T-helper 2 cell treated with Interferon-gamma antibody and Interleukin-4, amounts not matched to agents 5 μg/mL and 100 μg/mL, for 36 hours (primary cell): ENCODE measurements around the gene EMSY.
A peak's percentile ranks its signal among the peaks of the same experiment; 100 is the strongest.
"Not testable (repeated sequence)": the region's sequence is repeated elsewhere in the genome, so short reads cannot be mapped to it uniquely, and the experiment has no call there.

Experiments
- DNase-seq: peaks from one replicate; pipeline ENCODE4 v3.0.0; 2021; ENCODE audit warnings: low spot score
- H3K27ac Mint-ChIP-seq: one replicate; pipeline ENCODE4 v1.8.0; 2021; ENCODE audit warnings: mild to moderate bottlenecking, mixed read lengths
- H3K27me3 Mint-ChIP-seq: one replicate; pipeline ENCODE4 v1.8.0; 2021; ENCODE audit warnings: low read depth, mixed read lengths
- H3K36me3 Mint-ChIP-seq: one replicate; pipeline ENCODE4 v1.8.0; 2021; ENCODE audit warnings: low read depth, mixed read lengths
- H3K4me1 Mint-ChIP-seq: one replicate; pipeline ENCODE4 v1.8.0; 2021; ENCODE audit warnings: low read depth, mixed read lengths
- H3K4me3 Mint-ChIP-seq: one replicate; pipeline ENCODE4 v1.8.0; 2022; ENCODE audit warnings: mild to moderate bottlenecking, moderate library complexity, mixed read lengths
- H3K9me3 Mint-ChIP-seq: one replicate; pipeline ENCODE4 v1.8.0; 2021; ENCODE audit warnings: mixed read lengths

The EMSY gene

GRCh38 chr11:76592025-76592914, 147.5 kb downstream of the EMSY start:
- H3K27me3 Mint-ChIP-seq, result no peaks in the 10 kb centered on the region
- DNase-seq, result peak; percentile 54
- H3K9me3 Mint-ChIP-seq, result peaks cover 19% of the 10 kb centered on the region
- H3K4me1 Mint-ChIP-seq, result peaks cover 87% of the 10 kb centered on the region
- peak overlapping the region; percentile 96 for H3K27ac Mint-ChIP-seq
- H3K4me3 Mint-ChIP-seq, result peak overlapping the region; percentile 71
- peaks cover 31% of the 10 kb centered on the region for H3K36me3 Mint-ChIP-seq

GRCh38 chr11:76592961-76593360, 148.1 kb downstream of the EMSY start:
- no peak for DNase-seq
- peak overlapping the region; percentile 71 for H3K4me3 Mint-ChIP-seq
- H3K36me3 Mint-ChIP-seq, result peaks cover 30% of the 10 kb centered on the region
- peaks cover 17% of the 10 kb centered on the region for H3K9me3 Mint-ChIP-seq
- H3K27me3 Mint-ChIP-seq, result no peaks in the 10 kb centered on the region
- H3K27ac Mint-ChIP-seq, result peak overlapping the region; percentile 96
- H3K4me1 Mint-ChIP-seq, result peaks cover 87% of the 10 kb centered on the region

GRCh38 chr11:76595091-76595490, 150.3 kb downstream of the EMSY start:
- peaks cover 14% of the 10 kb centered on the region for H3K9me3 Mint-ChIP-seq
- DNase-seq, H3K27me3 Mint-ChIP-seq, H3K4me3 Mint-ChIP-seq: not testable (repeated sequence)
- H3K27ac Mint-ChIP-seq, result peak overlapping the region; percentile 60
- H3K36me3 Mint-ChIP-seq, result peaks cover 19% of the 10 kb centered on the region
- H3K4me1 Mint-ChIP-seq, result peaks cover 71% of the 10 kb centered on the region

- no peaks in the 10 kb centered on the region for H3K27me3 Mint-ChIP-seq
- peaks cover 55% of the 10 kb centered on the region for H3K4me1 Mint-ChIP-seq
- DNase-seq, result no peak
- H3K27ac Mint-ChIP-seq, result no peak overlapping the region
- H3K4me3 Mint-ChIP-seq, result no peak overlapping the region
- peaks cover 14% of the 10 kb centered on the region for H3K9me3 Mint-ChIP-seq
- H3K36me3 Mint-ChIP-seq, result peaks cover 17% of the 10 kb centered on the region
Observed at GRCh38 chr11:76596652-76597051, 151.8 kb downstream of the EMSY start.

- no peaks in the 10 kb centered on the region for H3K27me3 Mint-ChIP-seq
- H3K4me3 Mint-ChIP-seq, result no peak overlapping the region
- DNase-seq, result no peak
- H3K9me3 Mint-ChIP-seq, result peaks cover 14% of the 10 kb centered on the region
- H3K4me1 Mint-ChIP-seq, result peaks cover 46% of the 10 kb centered on the region
- H3K27ac Mint-ChIP-seq, result no peak overlapping the region
- H3K36me3 Mint-ChIP-seq, result peaks cover 14% of the 10 kb centered on the region
Observed at GRCh38 chr11:76597533-76598425, 153.0 kb downstream of the EMSY start.

GRCh38 chr11:76598426-76598839, 153.6 kb downstream of the EMSY start:
- Mint-ChIP-seq H3K36me3 (peaks cover 14% of the 10 kb centered on the region), H3K27me3 (no peaks in the 10 kb centered on the region), H3K27ac (no peak overlapping the region), H3K9me3 (peaks cover 14% of the 10 kb centered on the region), H3K4me3 (no peak overlapping the region), H3K4me1 (peaks cover 41% of the 10 kb centered on the region)
- DNase-seq, result no peak

GRCh38 chr11:76599041-76600013, 154.5 kb downstream of the EMSY start:
- peaks cover 13% of the 10 kb centered on the region for H3K9me3 Mint-ChIP-seq
- H3K4me3 Mint-ChIP-seq, result no peak overlapping the region
- peaks cover 11% of the 10 kb centered on the region for H3K36me3 Mint-ChIP-seq
- no peaks in the 10 kb centered on the region for H3K27me3 Mint-ChIP-seq
- H3K4me1 Mint-ChIP-seq, result peaks cover 36% of the 10 kb centered on the region
- DNase-seq, result no peak
- H3K27ac Mint-ChIP-seq, result peak overlapping the region; percentile 24

GRCh38 chr11:76600124-76600655, 155.4 kb downstream of the EMSY start:
- DNase-seq, result no peak
- no peak overlapping the region for H3K4me3 Mint-ChIP-seq
- peaks cover 4% of the 10 kb centered on the region for H3K9me3 Mint-ChIP-seq
- H3K4me1 Mint-ChIP-seq, result peaks cover 27% of the 10 kb centered on the region
- no peak overlapping the region for H3K27ac Mint-ChIP-seq
- H3K27me3 Mint-ChIP-seq, result no peaks in the 10 kb centered on the region
- H3K36me3 Mint-ChIP-seq, result peaks cover 3% of the 10 kb centered on the region

- H3K4me3 Mint-ChIP-seq, result no peak overlapping the region
- no peak overlapping the region for H3K27ac Mint-ChIP-seq
- no peaks in the 10 kb centered on the region for H3K36me3 Mint-ChIP-seq
- DNase-seq, result no peak
- H3K9me3 Mint-ChIP-seq, result no peaks in the 10 kb centered on the region
- H3K27me3 Mint-ChIP-seq, result no peaks in the 10 kb centered on the region
- H3K4me1 Mint-ChIP-seq, result peaks cover 26% of the 10 kb centered on the region
Observed at GRCh38 chr11:76601272-76601671, 156.5 kb downstream of the EMSY start.

- no peaks in the 10 kb centered on the region for H3K27me3 Mint-ChIP-seq
- no peak overlapping the region for H3K4me3 Mint-ChIP-seq
- no peaks in the 10 kb centered on the region for H3K36me3 Mint-ChIP-seq
- no peak for DNase-seq
- H3K9me3 Mint-ChIP-seq, result no peaks in the 10 kb centered on the region
- H3K4me1 Mint-ChIP-seq, result peaks cover 24% of the 10 kb centered on the region
- no peak overlapping the region for H3K27ac Mint-ChIP-seq
Observed at GRCh38 chr11:76601724-76602123, 156.9 kb downstream of the EMSY start.

- H3K36me3 Mint-ChIP-seq, result no peaks in the 10 kb centered on the region
- H3K4me1 Mint-ChIP-seq, result peaks cover 18% of the 10 kb centered on the region
- no peaks in the 10 kb centered on the region for H3K27me3 Mint-ChIP-seq
- H3K27ac Mint-ChIP-seq, result no peak overlapping the region
- no peak for DNase-seq
- H3K9me3 Mint-ChIP-seq, result no peaks in the 10 kb centered on the region
- no peak overlapping the region for H3K4me3 Mint-ChIP-seq
Observed at GRCh38 chr11:76602431-76602861, 157.6 kb downstream of the EMSY start.
